Measurements from ENCODE around the gene PPP2R5E.
A peak's percentile ranks its signal among the peaks of the same experiment; 100 is the strongest.

Gene PPP2R5E

DNA sequence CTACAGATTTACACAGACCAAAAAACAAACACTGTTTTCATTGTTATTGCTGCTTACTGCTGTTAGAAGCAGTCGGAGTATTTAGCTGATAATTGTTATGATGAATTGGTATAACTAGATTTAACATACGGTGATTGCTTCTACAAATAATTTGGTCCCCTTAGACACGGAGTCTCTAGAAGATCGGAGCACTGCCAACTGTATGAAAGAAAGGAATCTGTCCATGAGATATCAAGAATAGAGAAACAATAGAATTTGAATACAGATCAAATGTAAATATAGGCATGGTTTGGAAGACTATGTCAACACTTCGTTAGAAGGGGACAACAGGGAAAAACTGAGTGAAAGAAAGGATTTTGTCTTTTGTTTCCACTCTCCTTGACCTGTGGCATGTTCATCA is 110.9 kb downstream of the PPP2R5E start:
- DNase-seq (ENCODE audit: low spot score): no peak

DNA sequence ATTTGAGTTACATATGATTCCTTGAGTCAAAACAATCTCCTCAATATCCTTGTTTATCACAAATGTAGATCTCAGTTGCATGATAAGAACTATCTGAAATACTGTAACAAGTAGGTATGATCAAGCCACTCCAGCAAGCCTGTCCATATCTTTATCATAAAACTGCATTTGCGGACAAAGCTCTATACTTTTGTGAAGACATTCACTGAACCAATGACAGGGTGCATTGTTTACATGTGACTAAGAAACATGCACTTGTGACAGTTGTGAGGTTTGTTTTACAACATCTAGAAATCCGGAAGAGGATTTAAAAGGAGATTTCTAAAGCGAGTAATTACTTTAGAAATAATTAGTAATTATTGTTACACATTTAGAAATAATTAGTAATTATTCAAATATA is 111.7 kb downstream of the PPP2R5E start:
- no peak for DNase-seq (ENCODE audit: low spot score)

DNA sequence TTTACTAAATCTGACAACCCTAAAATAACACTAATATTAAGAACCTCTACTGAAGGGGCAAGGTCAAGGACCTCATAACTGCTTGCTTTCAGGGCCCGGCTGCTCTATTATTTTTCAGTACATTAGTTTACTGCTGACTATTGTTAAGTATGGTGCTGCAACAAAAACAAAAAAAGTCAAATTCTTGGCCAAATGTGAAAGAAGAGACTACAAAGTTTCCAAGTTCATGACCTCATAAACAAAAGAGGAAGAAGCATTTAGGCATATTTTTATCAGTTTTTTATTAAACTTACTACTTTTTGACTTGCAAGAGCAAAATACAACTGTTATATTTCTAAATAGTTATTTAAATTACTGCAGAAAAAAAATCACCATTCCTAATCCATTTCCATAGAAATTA is 114.7 kb downstream of the PPP2R5E start:
- DNase-seq (ENCODE audit: low spot score): no peak

DNA sequence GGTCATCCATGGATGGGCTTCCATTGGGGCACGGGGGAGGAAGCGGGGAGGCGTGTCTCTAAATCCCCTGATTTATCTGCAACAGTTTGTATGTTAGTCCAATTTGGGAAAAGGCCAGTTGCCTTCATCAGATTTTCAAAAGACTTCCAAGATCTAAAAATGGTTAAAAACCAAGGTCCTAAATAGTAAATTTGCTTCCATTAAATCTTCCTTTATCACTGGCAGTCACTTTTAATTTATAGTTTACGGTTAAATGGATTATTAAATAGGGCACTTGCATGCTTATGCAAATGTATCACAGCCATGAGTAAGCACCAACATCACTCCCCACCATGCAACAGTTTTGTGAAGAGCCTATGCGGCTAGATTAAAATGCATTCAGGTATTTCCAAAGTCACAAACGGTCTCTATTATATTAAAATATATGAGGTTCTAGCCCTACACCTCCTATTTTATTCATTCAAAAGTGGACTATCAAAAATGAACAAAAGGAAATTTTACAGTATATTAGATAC is 116.3 kb downstream of the PPP2R5E start:
- DNase-seq (ENCODE audit: low spot score): no peak

DNA sequence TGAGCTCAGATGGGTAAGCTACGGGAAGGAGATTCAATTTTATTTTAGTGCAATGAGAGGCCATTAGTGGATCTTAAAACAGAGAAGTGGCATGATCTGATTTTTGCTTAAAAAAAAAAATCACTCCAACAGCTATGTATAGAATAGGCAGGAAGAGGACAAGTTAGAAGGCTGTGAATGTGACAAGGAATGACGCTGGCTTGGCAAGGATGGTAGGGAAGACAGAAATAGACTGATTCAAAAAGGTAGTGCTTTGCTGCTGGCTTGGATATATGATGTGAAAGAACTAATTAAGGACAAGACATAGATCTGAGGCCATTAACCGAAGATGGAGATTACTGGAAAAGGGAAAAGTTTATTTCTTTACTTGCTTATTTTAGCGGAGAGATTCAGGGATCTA is 119.3 kb downstream of the PPP2R5E start:
- no peak for DNase-seq (ENCODE audit: low spot score)

DNA sequence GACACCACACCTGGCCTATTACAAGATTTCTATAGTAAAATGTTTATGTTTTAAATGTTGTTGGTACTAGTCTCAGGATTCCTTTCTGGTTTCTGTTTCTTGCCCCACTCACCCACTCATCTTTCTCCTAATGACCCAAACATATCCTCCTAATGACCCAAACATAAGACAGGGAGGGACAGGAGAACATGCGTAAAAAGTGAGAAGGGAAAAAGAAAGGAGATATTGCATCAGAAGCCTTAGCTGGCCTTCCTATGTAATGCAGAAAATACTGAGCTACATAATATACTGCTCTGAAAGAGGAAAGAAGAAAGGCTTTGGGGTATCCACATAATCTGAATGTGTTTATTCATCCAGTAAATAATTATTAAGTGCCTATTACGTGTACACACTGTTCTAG is 119.8 kb downstream of the PPP2R5E start:
- DNase-seq (ENCODE audit: low spot score): no peak

DNA sequence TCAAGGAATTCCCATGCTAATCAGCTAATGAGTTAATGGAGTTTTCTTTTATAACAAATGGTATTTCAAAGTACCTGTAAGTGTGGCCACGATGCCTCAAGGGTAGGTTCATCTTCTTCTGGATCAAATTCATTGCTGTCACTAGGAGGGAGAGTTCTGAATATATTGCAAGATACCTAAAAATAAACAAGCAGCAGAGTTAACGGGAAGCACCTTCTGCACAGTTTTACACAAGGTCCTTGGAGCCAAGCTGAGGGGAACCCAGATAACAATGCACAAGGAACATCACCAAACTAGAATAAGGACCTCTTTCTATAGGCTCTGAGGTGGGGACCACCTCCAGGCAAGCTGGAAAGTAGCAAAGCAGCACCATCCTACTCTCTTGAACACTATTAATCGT is 121.3 kb downstream of the PPP2R5E start:
- no peak for DNase-seq (ENCODE audit: low spot score)

DNA sequence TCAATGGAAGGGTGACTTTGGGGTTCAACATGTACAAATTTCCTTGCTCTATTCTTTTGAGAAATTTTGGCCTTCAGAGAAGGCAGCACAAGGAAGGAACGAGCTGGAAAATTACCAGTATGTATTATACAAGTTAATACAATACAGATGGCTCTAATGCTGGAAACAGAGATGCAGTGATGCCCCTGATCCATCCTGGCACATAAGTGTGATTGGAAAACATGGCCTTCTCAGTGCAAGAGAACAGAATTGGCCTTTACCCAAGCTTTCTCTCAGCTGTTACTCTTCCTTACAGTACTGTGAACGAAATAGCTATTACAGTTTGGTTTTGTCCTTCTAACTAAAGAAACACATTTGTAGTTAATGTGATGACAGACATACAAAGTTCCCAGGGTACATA is 122.0 kb downstream of the PPP2R5E start:
- no peak for DNase-seq (ENCODE audit: low spot score)

DNA sequence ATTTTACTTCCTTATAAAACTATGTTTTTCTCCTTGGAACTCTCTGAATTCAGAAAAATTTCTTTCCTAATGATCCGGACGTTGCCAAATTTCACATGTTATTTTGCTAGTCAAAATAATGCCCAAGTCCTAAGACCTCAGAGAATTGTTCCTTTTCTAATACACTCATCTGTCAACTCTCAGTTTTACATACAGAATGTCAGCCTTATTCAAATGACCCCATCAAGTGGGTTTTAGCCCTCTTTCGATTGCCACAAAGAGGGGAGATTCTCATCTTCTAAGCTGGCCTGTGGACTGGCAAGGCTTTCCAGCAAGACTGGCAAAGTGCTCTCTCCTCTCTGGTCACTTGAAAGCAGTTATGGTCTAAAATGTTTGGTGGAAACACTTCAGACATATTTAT is 125.2 kb downstream of the PPP2R5E start:
- no peak for DNase-seq (ENCODE audit: low spot score)

DNA sequence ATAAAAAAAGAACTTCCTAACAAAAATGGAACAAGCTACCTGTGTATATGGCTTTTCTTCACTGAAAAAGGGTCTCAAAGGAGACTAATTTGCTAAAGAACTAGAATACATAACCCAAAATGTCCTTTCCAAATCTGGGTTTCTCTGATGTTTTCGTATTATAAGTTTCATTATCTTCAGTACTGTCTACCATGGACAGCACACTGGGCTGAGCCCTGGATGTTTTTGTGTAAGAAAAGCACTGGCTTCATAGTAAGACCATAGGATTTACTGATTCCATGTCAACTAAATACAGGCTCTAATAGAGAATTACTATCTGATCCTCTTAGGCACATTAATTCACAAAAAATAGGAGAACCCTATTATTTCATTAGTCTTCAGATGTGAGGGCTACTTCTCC is 130.2 kb downstream of the PPP2R5E start:
- no peak for DNase-seq (ENCODE audit: low spot score)

DNA sequence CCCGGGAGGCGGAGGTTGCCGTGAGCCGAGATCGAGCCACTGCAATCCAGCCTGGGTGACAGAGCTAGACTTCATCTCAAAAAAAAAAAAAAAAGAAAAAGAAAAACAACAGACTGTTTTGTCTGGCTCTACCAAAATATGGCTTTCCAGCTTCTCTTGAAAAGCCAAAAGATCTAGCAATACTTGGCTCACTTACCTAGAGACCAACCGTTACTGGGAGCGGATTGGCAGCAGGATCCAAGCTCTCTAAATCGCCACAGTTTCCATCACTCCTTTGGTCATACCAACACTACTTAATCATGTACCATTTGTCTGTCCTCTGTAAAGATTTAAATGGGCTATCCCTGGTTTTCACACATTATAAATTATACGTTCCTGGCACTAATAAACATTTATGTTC is 136.8 kb downstream of the PPP2R5E start:
- no peak for DNase-seq (ENCODE audit: low spot score)

DNA sequence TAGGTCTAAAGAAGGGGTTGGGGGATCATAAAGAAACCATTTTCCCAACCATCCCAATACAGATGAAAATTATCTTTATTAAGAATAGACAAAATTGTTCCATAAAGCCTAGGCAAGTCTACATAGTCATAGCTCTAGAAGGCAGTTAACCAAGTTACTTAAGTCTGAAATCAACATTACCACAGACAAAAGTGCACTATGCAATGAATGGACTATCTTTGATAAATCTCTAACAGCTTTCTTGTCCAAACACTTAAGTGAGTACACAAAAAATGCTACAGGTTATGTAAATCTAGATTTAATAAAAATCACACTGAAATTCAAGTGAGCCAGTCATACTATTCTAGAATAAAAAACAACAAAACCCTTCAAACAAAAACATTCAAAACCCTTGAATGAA is 137.5 kb downstream of the PPP2R5E start:
- DNase-seq (ENCODE audit: low spot score): no peak

DNA sequence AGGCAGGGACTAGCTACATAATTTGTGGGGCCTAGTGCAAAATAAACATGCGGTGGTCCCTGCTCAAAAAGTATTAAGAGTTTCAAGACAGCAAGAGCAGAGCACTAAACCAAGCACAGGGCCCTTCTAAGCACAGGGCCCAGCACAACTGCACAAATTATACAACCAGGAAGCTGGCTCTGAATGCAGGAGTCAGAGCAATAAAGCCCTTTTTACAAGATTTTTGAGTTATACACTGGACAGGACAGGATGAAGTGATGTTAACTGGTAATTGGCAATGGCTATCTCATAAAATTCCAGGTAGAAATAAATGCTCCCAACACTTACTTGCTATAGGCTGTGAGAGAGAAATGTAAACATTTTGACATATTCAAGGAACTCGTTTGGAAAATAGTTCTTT is 138.3 kb downstream of the PPP2R5E start:
- DNase-seq (ENCODE audit: low spot score): no peak

DNA sequence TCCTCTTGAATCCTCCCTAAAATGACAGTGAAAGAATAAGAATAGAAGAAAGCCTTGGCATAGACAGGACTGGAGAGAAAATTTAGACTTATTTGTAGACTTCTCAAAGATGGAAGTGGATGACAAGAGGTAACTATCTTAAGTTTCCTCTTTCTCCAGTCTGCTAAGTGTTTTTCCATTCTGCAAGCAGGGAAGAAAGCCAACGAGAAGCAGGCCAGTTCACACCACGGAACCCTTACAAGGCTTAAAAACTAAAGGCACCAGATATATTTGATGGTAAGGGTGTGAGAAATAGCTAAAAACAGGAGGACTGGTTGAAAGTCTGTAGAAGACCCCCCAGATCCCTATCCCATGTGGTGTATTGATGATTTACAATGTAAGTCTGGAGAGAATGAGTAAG is 141.5 kb downstream of the PPP2R5E start:
- no peak for DNase-seq (ENCODE audit: low spot score)

DNA sequence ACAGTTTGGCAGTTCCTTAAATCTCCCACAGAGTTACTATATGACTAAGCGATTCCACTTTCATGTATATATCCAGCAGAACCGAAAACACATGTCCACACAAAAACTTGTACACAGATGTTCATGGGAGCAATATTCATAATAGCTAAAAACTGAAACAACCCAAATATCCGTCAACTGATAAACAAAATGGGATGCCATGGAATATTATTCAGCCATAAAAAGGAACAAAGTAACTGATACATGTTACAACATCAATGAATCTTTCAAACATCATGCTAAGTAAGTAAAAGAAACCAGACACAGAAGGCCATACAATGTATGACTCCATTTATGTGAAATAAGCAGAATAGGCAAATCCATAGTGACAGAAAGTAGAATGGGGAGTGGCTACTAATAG is 144.2 kb downstream of the PPP2R5E start:
- DNase-seq (ENCODE audit: low spot score): no peak

DNA sequence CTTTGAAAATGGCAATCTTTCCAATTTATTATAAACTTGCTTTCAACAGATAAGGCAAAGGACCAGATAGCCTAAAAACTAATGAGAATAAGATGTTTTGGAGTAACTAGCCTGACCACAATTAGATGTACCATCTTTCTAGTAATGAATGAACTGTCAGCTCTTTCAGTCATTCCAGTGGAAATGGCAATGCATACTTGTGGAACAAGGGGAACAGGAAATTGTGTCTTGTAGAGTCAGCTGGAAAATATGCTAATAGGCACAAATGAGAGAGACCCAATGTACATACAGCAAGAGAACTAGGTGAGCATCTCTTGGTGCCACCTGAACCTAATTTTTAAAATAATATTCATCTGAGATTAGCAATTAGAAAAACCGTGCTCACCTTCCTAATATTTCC is 148.3 kb downstream of the PPP2R5E start:
- no peak for DNase-seq (ENCODE audit: low spot score)

DNA sequence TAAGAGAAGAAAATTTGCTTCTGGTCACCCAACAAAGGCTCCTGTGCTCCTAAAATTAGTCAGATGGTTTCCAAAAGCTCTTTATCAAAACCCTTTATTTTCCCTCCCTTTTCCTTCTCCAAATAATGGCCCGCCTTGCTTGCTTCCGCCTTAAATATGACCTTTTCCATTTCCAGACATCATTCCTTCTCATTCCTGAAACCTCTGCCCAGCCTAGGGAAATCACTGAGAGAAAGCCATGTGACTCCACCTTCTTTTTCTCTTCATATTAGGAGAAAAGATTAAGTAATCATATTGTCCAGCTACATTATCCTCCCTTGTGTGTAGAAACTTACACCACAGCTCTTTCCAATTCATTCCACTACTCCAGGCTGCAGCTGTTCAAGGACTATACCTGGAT is 148.7 kb downstream of the PPP2R5E start:
- DNase-seq (ENCODE audit: low spot score): no peak

DNA sequence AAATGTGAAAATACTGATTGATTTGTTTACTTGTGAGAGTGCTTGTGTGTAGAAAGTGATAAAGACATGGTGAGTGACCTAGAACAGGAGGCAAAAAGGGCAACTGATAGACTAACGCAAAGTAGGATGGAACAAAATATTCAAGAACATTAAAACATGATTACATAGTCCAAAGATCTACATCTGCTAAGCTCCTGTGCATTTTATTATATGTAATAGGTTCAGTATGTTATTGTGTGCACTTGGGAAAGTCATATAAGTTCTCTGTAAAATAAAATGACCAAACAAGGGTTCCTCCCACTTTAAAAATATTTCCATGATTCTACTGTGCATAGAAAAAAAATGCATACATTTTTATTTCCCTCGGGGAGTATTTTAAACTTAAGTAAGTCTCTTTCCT is 150.2 kb downstream of the PPP2R5E start:
- DNase-seq (ENCODE audit: low spot score): no peak

DNA sequence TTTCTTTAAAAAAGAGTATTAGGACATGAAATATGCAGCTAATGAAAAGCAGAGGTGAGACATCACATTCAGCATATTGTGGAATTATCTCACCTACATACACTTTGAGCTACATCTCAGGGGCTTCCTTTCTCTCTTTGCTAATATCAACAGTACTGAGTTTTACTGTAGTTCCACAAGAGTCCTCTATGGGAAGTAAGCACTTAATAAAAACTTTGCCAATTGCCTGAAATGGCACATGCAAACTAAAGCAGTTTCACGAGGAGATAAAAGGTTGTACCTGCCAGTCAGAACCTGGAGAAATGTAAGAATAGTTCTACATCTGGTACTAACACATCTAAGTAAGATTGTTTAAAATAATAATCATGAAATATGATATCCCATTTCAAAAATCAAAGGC is 150.9 kb downstream of the PPP2R5E start:
- DNase-seq (ENCODE audit: low spot score): no peak

DNA sequence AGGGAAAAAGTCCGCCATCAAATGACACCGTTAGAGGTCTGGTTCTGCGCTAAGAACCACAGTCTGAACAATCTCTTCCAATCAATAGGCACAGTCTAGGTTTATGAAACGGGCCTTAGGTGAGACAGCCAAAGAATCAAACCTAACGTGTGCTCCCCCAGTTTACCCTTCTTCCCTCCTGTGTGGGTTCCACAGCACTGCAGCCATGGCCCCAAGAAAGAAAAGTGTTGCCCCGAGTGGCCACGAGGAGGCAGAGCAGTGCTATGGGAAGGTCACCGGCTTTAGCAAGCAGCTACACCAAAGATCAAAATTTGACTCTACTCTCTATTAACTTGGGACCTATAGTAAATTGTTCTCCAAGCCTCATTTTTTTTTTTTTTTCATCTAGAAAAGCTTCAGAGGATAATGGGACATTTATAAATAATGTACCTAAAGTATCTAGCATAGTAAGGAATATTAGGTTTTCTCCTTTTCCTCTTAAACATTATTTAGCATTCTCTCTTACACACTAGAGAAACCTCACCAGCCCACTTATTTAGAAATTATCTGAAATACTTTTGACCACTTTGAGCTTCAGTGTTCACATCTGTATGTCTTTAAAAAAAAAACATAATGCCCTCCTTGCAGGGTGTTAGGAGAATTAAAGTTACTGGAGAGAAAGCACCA is 154.3 kb downstream of the PPP2R5E start:
- DNase-seq (ENCODE audit: low spot score): peak; percentile 72

DNA sequence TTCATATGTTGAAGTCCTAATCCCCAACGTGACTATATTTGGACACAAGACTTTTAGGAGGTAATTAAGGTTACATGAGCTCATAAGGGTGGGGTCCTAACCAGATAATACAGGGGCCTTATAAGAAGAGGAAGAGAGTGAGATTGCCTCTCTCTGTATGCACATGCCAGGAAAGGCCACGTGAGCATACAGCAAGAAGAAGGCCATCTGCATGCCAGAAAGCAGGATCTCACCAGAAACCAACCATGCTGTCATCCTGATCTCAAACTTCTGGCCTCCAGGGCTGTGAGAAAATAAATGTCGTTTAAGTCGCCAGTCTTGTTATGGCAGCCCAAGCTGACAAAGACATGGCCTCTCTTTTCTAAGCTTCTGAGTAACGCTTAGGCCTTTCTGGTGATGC is 155.5 kb downstream of the PPP2R5E start:
- no peak for DNase-seq (ENCODE audit: low spot score)

DNA sequence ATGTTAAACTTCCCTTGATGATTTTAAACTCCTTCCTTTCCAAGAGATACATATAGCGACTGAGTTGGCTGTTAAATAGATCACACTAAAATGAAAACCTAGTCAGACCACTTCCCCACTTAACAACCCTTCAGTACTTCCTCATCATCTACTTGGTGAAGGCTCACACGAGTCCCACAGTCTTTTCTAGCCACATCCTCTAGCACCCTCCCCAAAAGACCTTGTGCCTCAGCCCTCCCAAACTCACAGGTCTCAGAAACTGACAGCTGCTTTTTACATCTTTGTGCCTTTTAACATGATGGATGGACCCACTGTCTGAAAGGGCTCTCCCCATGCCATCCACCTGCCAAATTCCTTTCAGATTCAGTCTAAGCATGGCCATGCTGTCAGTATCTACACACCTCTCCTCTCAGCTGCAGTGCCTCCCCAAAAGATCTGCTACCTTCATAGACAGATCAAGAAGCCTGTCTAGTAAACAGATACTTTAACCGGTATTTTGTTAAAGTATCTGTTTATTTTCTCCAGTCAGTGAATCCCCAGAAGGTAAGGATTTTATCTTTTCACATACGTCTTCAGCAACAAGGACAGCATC is 159.3 kb downstream of the PPP2R5E start:
- no peak for DNase-seq (ENCODE audit: low spot score)

DNA sequence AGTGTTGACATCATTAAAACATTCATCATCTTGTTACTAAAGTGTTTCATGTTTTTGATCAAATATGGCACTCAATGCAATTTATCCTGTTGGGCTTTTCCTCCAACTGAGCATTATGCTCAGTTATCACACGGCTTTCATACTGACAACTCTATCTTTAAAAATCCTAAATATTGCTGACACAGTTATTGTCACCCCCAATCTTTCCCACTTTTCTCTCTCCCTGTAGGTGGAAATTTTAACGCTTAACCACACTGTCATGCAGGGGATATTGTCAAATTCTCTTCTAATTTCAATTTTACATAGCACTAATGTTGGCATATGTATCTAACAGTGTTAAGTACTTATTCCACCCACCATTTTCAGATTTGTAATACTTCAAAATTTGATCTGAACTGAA is 164.7 kb downstream of the PPP2R5E start:
- no peak for DNase-seq (ENCODE audit: low spot score)

DNA sequence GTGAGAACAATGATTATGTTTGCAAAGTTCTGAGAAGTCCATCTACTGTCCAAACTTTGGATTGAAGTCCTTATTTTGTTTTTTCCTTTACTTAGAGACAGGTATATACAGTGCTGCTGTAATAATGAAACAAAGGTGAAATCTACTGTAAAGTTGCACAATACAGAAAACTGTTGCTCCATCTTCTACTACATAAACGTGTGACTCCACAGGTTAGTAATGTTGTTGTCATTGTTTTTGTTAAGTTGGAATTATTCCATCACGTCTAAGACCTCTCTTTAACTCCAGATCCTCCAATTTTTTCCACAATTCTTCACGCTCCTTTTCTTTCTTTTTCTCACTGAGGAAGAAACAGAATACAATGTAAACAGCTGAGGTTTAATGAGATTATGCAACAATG is 167.4 kb downstream of the PPP2R5E start:
- DNase-seq (ENCODE audit: low spot score): no peak

Data from hematopoietic multipotent progenitor cell treated with erythropoietin and hydrocortisone succinate and interleukin-3 and kit ligand, for 17 days (in vitro differentiated cells).